ENCODE measurements around the gene IGSF8.

The IGSF8 gene

GRCh38 chr1:160083968-160084770 lies 14.2 kb downstream of the IGSF8 start:
- no peak for TF ChIP-seq EZH2 (IDR thresholded peaks at IDR 0.05)
- TF ChIP-seq POLR2AphosphoS5 (IDR thresholded peaks at IDR 0.05; ENCODE audit: borderline replicate concordance, low read depth, low read length), result no peak
- no peak for TF ChIP-seq FOXP2 (optimal IDR thresholded peaks at IDR 0.05; ENCODE audit: control extremely low read depth, extremely low read length, insufficient read depth)
- no peak overlapping the region for H3K4me3 ChIP-seq
- no peak for DNase-seq (ENCODE audit: low read depth, low spot score)

GRCh38 chr1:160082926-160083325 lies 15.5 kb downstream of the IGSF8 start:
- Histone ChIP-seq H3K9me3 (ENCODE audit: low read depth, low read length) (no peaks in the 10 kb centered on the region), H3K9ac (ENCODE audit: insufficient read length) (no peak overlapping the region), H3K4me3 (no peak overlapping the region), H3K36me3 (ENCODE audit: insufficient read depth, low read length) (no peaks in the 10 kb centered on the region), H3K27ac (no peak overlapping the region)
- no peak for DNase-seq (ENCODE audit: low read depth, low spot score)
- no peak for TF ChIP-seq FOXP2 (optimal IDR thresholded peaks at IDR 0.05; ENCODE audit: control extremely low read depth, extremely low read length, insufficient read depth)
- TF ChIP-seq POLR2AphosphoS5 (IDR thresholded peaks at IDR 0.05; ENCODE audit: borderline replicate concordance, low read depth, low read length), result no peak
- no peak for TF ChIP-seq EZH2 (IDR thresholded peaks at IDR 0.05)

More at GRCh38 chr1:160083968-160084770, 14.2 kb downstream of the IGSF8 start:
- Histone ChIP-seq H3K27ac (no peak overlapping the region), H3K9me3 (ENCODE audit: low read depth, low read length) (no peaks in the 10 kb centered on the region), H3K9ac (ENCODE audit: insufficient read length) (no peak overlapping the region), H3K36me3 (ENCODE audit: insufficient read depth, low read length) (no peaks in the 10 kb centered on the region)

DNA sequence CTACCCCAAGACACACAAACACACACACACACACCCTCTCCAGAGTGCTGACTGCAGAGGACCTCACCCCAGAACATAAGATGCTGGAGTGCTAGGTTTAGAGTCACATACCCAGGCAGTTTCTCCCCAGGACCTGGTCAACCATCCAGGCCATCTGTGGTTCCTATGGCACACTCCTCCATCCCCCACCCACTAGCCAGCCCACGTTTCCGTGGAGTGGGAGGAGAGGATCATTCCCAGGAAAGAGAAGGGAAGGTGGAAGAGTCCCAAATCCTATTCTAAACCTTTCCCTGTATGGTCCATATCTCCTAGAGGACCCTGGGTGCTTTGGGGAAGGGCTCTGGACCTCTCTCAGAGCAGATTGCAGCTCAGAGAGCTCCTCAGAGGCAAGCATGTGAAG lies 15.9 kb downstream of the IGSF8 start:
- H3K27ac ChIP-seq, result no peak overlapping the region
- H3K9me3 ChIP-seq (ENCODE audit: low read depth, low read length), result no peaks in the 10 kb centered on the region
- no peak for TF ChIP-seq FOXP2 (optimal IDR thresholded peaks at IDR 0.05; ENCODE audit: control extremely low read depth, extremely low read length, insufficient read depth)
- TF ChIP-seq EZH2 (IDR thresholded peaks at IDR 0.05), result no peak
- no peak for TF ChIP-seq POLR2AphosphoS5 (IDR thresholded peaks at IDR 0.05; ENCODE audit: borderline replicate concordance, low read depth, low read length)
- no peaks in the 10 kb centered on the region for H3K36me3 ChIP-seq (ENCODE audit: insufficient read depth, low read length)
- no peak overlapping the region for H3K4me3 ChIP-seq
- no peak for DNase-seq (ENCODE audit: low read depth, low spot score)
- no peak overlapping the region for H3K9ac ChIP-seq (ENCODE audit: insufficient read length)

- Histone ChIP-seq H3K9ac (ENCODE audit: insufficient read length) (no peak within 1 kb of the TSS), H3K4me3 (no peak within 1 kb of the TSS), H3K36me3 (ENCODE audit: insufficient read depth, low read length) (no peaks in the 10 kb centered on the region), H3K9me3 (ENCODE audit: low read depth, low read length) (no peaks in the 10 kb centered on the region), H3K27ac (no peak within 1 kb of the TSS)
- no peak for DNase-seq (ENCODE audit: low read depth, low spot score)
- TF ChIP-seq FOXP2 (optimal IDR thresholded peaks at IDR 0.05; ENCODE audit: control extremely low read depth, extremely low read length, insufficient read depth) (no peak), EZH2 (IDR thresholded peaks at IDR 0.05) (no peak), POLR2AphosphoS5 (IDR thresholded peaks at IDR 0.05; ENCODE audit: borderline replicate concordance, low read depth, low read length) (no peak)
These were observed 17.0 kb downstream of the IGSF8 start, which contains the start of gene KCNJ9 for GRCh38 chr1:160081261-160081936. KCNJ9 (plus strand) TSS chr1:160081538; CDS start chr1:160084031, 2,493 bp downstream.

DNA sequence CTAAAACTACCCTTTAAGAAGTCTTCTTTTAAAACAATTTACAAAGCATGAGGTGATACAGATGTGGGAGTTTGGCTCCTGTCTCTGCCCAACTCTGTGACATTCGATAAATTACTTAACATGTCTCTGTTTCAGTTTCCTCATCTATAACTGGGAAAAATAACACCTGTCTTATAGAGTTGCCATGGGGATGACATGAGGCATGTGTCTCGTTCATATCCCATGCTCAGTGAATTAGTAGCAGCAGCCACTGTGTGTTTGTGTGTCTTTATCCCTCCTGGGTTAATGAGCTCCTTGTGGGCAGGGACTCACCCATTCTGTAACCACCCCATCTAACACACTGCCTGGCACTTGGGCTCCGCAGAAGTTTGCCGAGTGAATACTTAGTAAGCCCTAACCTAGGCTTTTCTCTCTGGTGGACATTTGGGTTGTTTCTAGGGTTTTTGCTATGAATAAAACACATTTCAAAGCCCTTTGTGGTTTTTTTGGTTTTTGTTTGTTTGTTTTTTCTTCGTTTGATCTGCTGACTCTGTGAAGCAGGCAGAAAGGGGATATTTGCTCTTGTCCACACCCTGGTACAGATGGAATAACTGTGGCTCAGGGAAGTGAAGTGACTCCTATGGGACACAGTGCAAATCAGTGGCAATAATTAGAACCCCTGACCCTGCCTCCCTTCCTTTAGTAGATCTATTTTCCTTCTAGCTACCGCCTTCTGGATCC lies 17.9 kb downstream of the IGSF8 start:
- no peaks in the 10 kb centered on the region for H3K36me3 ChIP-seq (ENCODE audit: insufficient read depth, low read length)
- TF ChIP-seq EZH2 (IDR thresholded peaks at IDR 0.05), result no peak
- TF ChIP-seq FOXP2 (optimal IDR thresholded peaks at IDR 0.05; ENCODE audit: control extremely low read depth, extremely low read length, insufficient read depth), result no peak
- no peak for TF ChIP-seq POLR2AphosphoS5 (IDR thresholded peaks at IDR 0.05; ENCODE audit: borderline replicate concordance, low read depth, low read length)
- no peak overlapping the region for H3K4me3 ChIP-seq
- no peak overlapping the region for H3K9ac ChIP-seq (ENCODE audit: insufficient read length)
- no peaks in the 10 kb centered on the region for H3K9me3 ChIP-seq (ENCODE audit: low read depth, low read length)
- H3K27ac ChIP-seq, result no peak overlapping the region
- DNase-seq (ENCODE audit: low read depth, low spot score), result no peak

DNA sequence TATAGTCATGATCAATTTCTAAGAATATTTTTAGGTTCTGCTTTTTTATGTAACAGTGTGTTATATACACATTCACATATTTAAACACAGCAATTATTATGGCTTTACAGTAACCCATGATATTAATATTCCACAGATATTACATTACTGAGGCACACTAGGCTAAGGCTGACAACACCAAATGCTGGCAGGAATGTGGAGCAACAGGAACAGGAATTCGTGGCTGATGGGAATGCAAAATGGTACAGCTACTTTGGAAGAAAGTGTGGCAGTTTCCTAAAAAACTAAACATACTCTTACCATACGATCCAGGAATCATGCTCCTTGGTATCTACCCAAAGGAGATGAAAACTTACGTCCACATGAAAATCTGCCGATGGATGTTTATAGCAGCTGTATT lies 19.0 kb downstream of the IGSF8 start:
- H3K4me3 ChIP-seq, result no peak overlapping the region
- H3K9ac ChIP-seq (ENCODE audit: insufficient read length), result no peak overlapping the region
- DNase-seq (ENCODE audit: low read depth, low spot score), result no peak
- no peak overlapping the region for H3K27ac ChIP-seq
- H3K9me3 ChIP-seq (ENCODE audit: low read depth, low read length), result no peaks in the 10 kb centered on the region
- no peaks in the 10 kb centered on the region for H3K36me3 ChIP-seq (ENCODE audit: insufficient read depth, low read length)
- no peak for TF ChIP-seq POLR2AphosphoS5 (IDR thresholded peaks at IDR 0.05; ENCODE audit: borderline replicate concordance, low read depth, low read length)

GRCh38 chr1:160078512-160079195 lies 19.8 kb downstream of the IGSF8 start:
- H3K9me3 ChIP-seq (ENCODE audit: low read depth, low read length), result no peaks in the 10 kb centered on the region
- H3K27ac ChIP-seq, result no peak overlapping the region
- no peak overlapping the region for H3K9ac ChIP-seq (ENCODE audit: insufficient read length)
- no peak for TF ChIP-seq POLR2AphosphoS5 (IDR thresholded peaks at IDR 0.05; ENCODE audit: borderline replicate concordance, low read depth, low read length)
- TF ChIP-seq FOXP2 (optimal IDR thresholded peaks at IDR 0.05; ENCODE audit: control extremely low read depth, extremely low read length, insufficient read depth), result no peak
- no peak for TF ChIP-seq EZH2 (IDR thresholded peaks at IDR 0.05)
- no peak for DNase-seq (ENCODE audit: low read depth, low spot score)
- no peak overlapping the region for H3K4me3 ChIP-seq
- no peaks in the 10 kb centered on the region for H3K36me3 ChIP-seq (ENCODE audit: insufficient read depth, low read length)

DNA sequence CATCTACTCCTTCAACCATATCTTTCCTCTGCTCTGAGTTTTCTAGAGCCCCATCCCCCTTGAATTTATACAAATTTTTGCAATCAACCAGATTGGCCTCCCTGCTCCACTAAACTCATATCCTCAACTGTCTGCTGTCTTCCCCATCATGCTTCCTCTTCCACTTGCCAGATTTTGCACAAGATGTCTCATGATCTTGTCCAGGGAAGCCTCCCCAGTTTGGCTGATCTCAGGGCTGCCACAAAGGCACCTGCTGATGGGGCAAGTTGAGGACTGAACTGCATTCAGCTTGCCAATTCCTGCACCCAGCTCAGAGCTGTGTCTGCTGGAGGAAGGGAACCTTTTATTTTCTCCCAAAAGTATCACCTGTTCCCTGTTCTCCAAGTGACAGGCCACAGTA lies 20.9 kb downstream of the IGSF8 start:
- Histone ChIP-seq H3K27ac (no peak overlapping the region), H3K36me3 (ENCODE audit: insufficient read depth, low read length) (no peaks in the 10 kb centered on the region), H3K4me3 (no peak overlapping the region), H3K9me3 (ENCODE audit: low read depth, low read length) (no peaks in the 10 kb centered on the region), H3K9ac (ENCODE audit: insufficient read length) (no peak overlapping the region)
- TF ChIP-seq EZH2 (IDR thresholded peaks at IDR 0.05), result no peak
- TF ChIP-seq POLR2AphosphoS5 (IDR thresholded peaks at IDR 0.05; ENCODE audit: borderline replicate concordance, low read depth, low read length), result no peak
- TF ChIP-seq FOXP2 (optimal IDR thresholded peaks at IDR 0.05; ENCODE audit: control extremely low read depth, extremely low read length, insufficient read depth), result no peak
- DNase-seq (ENCODE audit: low read depth, low spot score), result no peak

Measured in SK-N-MC (cell line).